Measurements from ENCODE around the gene CLK4.

The CLK4 gene

DNA sequence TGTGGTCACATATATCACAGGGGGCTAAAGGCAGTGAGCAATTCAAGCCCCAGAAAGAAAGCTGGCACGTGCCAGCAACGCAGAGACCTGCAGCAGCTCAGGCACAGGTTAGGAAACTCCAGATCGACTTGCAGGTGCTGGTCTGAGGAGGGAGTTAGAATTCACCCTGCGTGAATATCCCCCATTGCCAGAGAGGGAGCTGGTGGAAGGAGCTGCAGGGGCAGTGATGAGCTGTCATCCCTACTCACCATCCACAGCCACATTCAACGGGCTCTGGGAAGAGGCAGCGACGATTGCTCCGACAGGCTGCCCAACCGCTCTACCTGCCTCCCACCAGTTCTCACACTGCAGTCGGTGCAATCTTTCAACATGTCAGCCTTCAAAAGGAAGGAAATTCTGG is 40.8 kb upstream of the CLK4 start:
- Histone ChIP-seq H3K27me3 (ENCODE audit: control insufficient read depth in 3 of 3, insufficient read depth in 3 of 3, low read depth in 1 of 3, low read length in 3 of 3) (peaks cover 0 to 8% (median 0%) of the 10 kb centered on the region in 3 experiments), H3K4me3 (ENCODE audit: low read length in 2 of 2) (peak overlapping the region in 1 of 2 donors; percentile 1), H2BK15ac (ENCODE audit: low read length) (no peak overlapping the region), H3K4ac (ENCODE audit: low read length) (no peak overlapping the region), H3K14ac (ENCODE audit: low read length) (no peak overlapping the region), H2AK5ac (ENCODE audit: low read depth, low read length) (no peak overlapping the region), H4K91ac (ENCODE audit: low read depth, low read length, poor library complexity) (no peak overlapping the region), H2BK5ac (ENCODE audit: low read length) (no peak overlapping the region), H2BK120ac (ENCODE audit: low read depth, low read length) (no peak overlapping the region), H2BK12ac (ENCODE audit: low read length) (no peak overlapping the region), H3K18ac (ENCODE audit: low read length) (no peak overlapping the region), H3K9me3 (replicated peaks in 1 of 2; ENCODE audit: control insufficient read depth in 2 of 2, insufficient read depth in 1 of 2, low read depth in 1 of 2, low read length in 2 of 2) (peaks cover 5% of the 10 kb centered on the region in 2 donors), H2AFZ (ENCODE audit: low read length) (peak overlapping the region; percentile 8), H3K4me2 (ENCODE audit: insufficient read depth, low read length, poor library complexity, severe bottlenecking) (no peak overlapping the region), H3K23ac (ENCODE audit: low read depth, low read length, poor library complexity) (no peak overlapping the region), H3K79me1 (ENCODE audit: low read depth, low read length) (no peaks in the 10 kb centered on the region), H3K4me1 (ENCODE audit: control insufficient read depth in 2 of 2, insufficient read depth in 1 of 2, low read depth in 1 of 2, low read length in 2 of 2) (peaks cover 2% of the 10 kb centered on the region in 2 donors), H3K9ac (ENCODE audit: low read depth, low read length, poor library complexity) (no peak overlapping the region), H3K27ac (replicated peaks; ENCODE audit: low read length) (no peak overlapping the region), H4K8ac (ENCODE audit: low read depth, low read length) (no peak overlapping the region), H3K36me3 (replicated peaks in 1 of 2; ENCODE audit: control insufficient read depth in 2 of 2, insufficient read depth in 2 of 2, low read length in 2 of 2) (no peaks in the 10 kb centered on the region)
- no peak for DNase-seq (ENCODE audit: low spot score)
- WGBS, 2 donors (ENCODE audit: extremely low coverage in 2 of 2, insufficient read length in 2 of 2, insufficient replicate concordance in 1 of 2) = no CpG with 5 or more reads among the region's 10 CpGs

DNA sequence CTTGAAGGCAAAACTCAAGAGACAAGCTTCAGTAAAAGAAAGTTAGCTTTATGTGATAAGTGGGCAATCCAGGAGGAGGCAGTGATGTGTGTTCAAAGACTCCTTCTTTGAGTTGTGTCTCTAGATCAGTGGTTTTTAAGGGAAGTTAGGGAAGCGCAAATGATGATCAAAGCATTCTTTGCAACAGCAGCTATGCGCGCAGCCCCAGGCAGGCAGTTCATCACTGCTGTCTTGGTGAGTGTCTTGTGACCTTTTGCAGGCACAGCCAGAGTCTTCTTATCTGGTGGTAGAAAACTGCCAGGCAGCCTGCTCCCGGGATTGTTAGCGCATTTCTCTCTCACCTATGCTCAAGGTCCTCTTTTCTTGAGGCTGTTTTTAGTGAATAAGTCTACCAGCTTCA is 40.3 kb upstream of the CLK4 start:
- no peak overlapping the region for H3K14ac ChIP-seq (ENCODE audit: low read length)
- no peak overlapping the region for H2BK15ac ChIP-seq (ENCODE audit: low read length)
- H2BK12ac ChIP-seq (ENCODE audit: low read length) = no peak overlapping the region
- no peak overlapping the region for H3K18ac ChIP-seq (ENCODE audit: low read length)
- no peak overlapping the region for H4K8ac ChIP-seq (ENCODE audit: low read depth, low read length)
- no peak overlapping the region for H3K4me3 ChIP-seq (ENCODE audit: low read length in 2 of 2)
- no peak overlapping the region for H2BK5ac ChIP-seq (ENCODE audit: low read length)
- peaks cover 2% of the 10 kb centered on the region in 2 donors for H3K4me1 ChIP-seq (ENCODE audit: control insufficient read depth in 2 of 2, insufficient read depth in 1 of 2, low read depth in 1 of 2, low read length in 2 of 2)
- H3K9ac ChIP-seq (ENCODE audit: low read depth, low read length, poor library complexity) = no peak overlapping the region
- H3K27ac ChIP-seq (replicated peaks; ENCODE audit: low read length) = no peak overlapping the region
- peaks cover 0 to 8% (median 0%) of the 10 kb centered on the region in 3 experiments for H3K27me3 ChIP-seq (ENCODE audit: control insufficient read depth in 3 of 3, insufficient read depth in 3 of 3, low read depth in 1 of 3, low read length in 3 of 3)
- no peak overlapping the region for H3K23ac ChIP-seq (ENCODE audit: low read depth, low read length, poor library complexity)
- H2BK120ac ChIP-seq (ENCODE audit: low read depth, low read length) = no peak overlapping the region
- H3K4me2 ChIP-seq (ENCODE audit: insufficient read depth, low read length, poor library complexity, severe bottlenecking) = no peak overlapping the region
- no peaks in the 10 kb centered on the region for H3K36me3 ChIP-seq (replicated peaks in 1 of 2; ENCODE audit: control insufficient read depth in 2 of 2, insufficient read depth in 2 of 2, low read length in 2 of 2)
- no peak overlapping the region for H4K91ac ChIP-seq (ENCODE audit: low read depth, low read length, poor library complexity)
- no peak for DNase-seq (ENCODE audit: low spot score)
- H3K9me3 ChIP-seq (replicated peaks in 1 of 2; ENCODE audit: control insufficient read depth in 2 of 2, insufficient read depth in 1 of 2, low read depth in 1 of 2, low read length in 2 of 2) = peaks cover 3 to 5% of the 10 kb centered on the region in 2 donors
- peak overlapping the region; percentile 8 for H2AFZ ChIP-seq (ENCODE audit: low read length)
- no CpG with 5 or more reads among the region's 5 CpGs for WGBS, 2 donors (ENCODE audit: extremely low coverage in 2 of 2, insufficient read length in 2 of 2, insufficient replicate concordance in 1 of 2)
- no peaks in the 10 kb centered on the region for H3K79me1 ChIP-seq (ENCODE audit: low read depth, low read length)
- no peak overlapping the region for H3K4ac ChIP-seq (ENCODE audit: low read length)
- H2AK5ac ChIP-seq (ENCODE audit: low read depth, low read length) = no peak overlapping the region

DNA sequence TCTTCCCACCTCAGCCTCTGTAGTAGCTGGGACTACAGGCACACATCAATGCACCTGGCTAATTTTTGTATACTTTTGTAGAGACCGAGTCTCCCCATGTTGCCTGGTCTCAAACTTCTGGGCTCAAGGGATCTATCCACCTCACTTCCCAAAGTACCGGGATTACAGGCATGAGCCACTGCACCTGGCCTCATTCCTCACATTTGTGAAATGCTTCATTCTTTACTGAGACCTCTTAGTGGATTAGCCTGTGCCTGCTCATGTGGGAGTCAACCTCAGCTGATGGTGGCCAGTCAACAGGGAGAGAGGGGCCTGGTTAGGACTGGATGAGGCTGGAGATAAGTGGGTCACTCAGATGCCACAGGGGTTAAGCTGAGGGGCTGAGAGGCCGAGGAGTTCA is 37.3 kb upstream of the CLK4 start:
- no peak overlapping the region for H3K14ac ChIP-seq (ENCODE audit: low read length)
- no peak overlapping the region for H3K4me3 ChIP-seq (ENCODE audit: low read length in 2 of 2)
- no peak overlapping the region for H2BK12ac ChIP-seq (ENCODE audit: low read length)
- no peak for DNase-seq (ENCODE audit: low spot score)
- no peak overlapping the region for H3K23ac ChIP-seq (ENCODE audit: low read depth, low read length, poor library complexity)
- no peaks in the 10 kb centered on the region for H3K4me1 ChIP-seq (ENCODE audit: control insufficient read depth in 2 of 2, insufficient read depth in 1 of 2, low read depth in 1 of 2, low read length in 2 of 2)
- no peak overlapping the region for H2BK15ac ChIP-seq (ENCODE audit: low read length)
- H2AK5ac ChIP-seq (ENCODE audit: low read depth, low read length) = no peak overlapping the region
- WGBS, 2 donors (ENCODE audit: extremely low coverage in 2 of 2, insufficient read length in 2 of 2, insufficient replicate concordance in 1 of 2) = no CpG with 5 or more reads among the region's 3 CpGs
- no peaks in the 10 kb centered on the region for H3K36me3 ChIP-seq (replicated peaks in 1 of 2; ENCODE audit: control insufficient read depth in 2 of 2, insufficient read depth in 2 of 2, low read length in 2 of 2)
- no peaks in the 10 kb centered on the region for H3K79me1 ChIP-seq (ENCODE audit: low read depth, low read length)
- no peak overlapping the region for H3K18ac ChIP-seq (ENCODE audit: low read length)
- no peak overlapping the region for H2BK5ac ChIP-seq (ENCODE audit: low read length)
- H4K8ac ChIP-seq (ENCODE audit: low read depth, low read length) = no peak overlapping the region
- no peak overlapping the region for H3K4me2 ChIP-seq (ENCODE audit: insufficient read depth, low read length, poor library complexity, severe bottlenecking)
- H2BK120ac ChIP-seq (ENCODE audit: low read depth, low read length) = no peak overlapping the region
- no peak overlapping the region for H3K4ac ChIP-seq (ENCODE audit: low read length)
- H4K91ac ChIP-seq (ENCODE audit: low read depth, low read length, poor library complexity) = no peak overlapping the region
- peaks cover 3 to 8% of the 10 kb centered on the region in 2 donors for H3K9me3 ChIP-seq (replicated peaks in 1 of 2; ENCODE audit: control insufficient read depth in 2 of 2, insufficient read depth in 1 of 2, low read depth in 1 of 2, low read length in 2 of 2)
- no peak overlapping the region for H3K9ac ChIP-seq (ENCODE audit: low read depth, low read length, poor library complexity)
- H2AFZ ChIP-seq (ENCODE audit: low read length) = no peak overlapping the region
- H3K27ac ChIP-seq (replicated peaks; ENCODE audit: low read length) = no peak overlapping the region
- H3K27me3 ChIP-seq (ENCODE audit: control insufficient read depth in 3 of 3, insufficient read depth in 3 of 3, low read depth in 1 of 3, low read length in 3 of 3) = peaks cover 0 to 4% (median 0%) of the 10 kb centered on the region in 3 experiments

DNA sequence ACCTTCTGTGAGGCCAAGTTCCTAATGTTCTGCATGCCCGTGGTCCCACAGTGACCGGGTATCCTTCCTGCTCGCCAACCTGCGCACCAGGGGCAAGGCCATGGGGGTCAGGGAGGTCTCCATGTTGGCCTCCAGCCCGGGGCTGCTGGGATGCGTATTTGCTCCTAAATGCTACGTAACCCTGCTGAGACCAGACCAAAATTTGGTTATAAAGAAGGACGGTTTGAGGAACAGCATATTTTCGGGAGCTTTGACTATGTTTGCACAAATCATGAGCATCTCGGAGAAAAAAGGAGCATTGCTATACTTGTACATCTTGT is 35.7 kb upstream of the CLK4 start:
- H2AK5ac ChIP-seq (ENCODE audit: low read depth, low read length) = no peak overlapping the region
- H3K27ac ChIP-seq (replicated peaks; ENCODE audit: low read length) = no peak overlapping the region
- no peak overlapping the region for H4K8ac ChIP-seq (ENCODE audit: low read depth, low read length)
- no peak overlapping the region for H2AFZ ChIP-seq (ENCODE audit: low read length)
- no peak overlapping the region for H2BK120ac ChIP-seq (ENCODE audit: low read depth, low read length)
- H2BK5ac ChIP-seq (ENCODE audit: low read length) = no peak overlapping the region
- H2BK15ac ChIP-seq (ENCODE audit: low read length) = no peak overlapping the region
- no peak overlapping the region for H3K4me2 ChIP-seq (ENCODE audit: insufficient read depth, low read length, poor library complexity, severe bottlenecking)
- WGBS, 2 donors (ENCODE audit: extremely low coverage in 2 of 2, insufficient read length in 2 of 2, insufficient replicate concordance in 1 of 2) = no CpG with 5 or more reads among the region's 10 CpGs
- no peaks in the 10 kb centered on the region for H3K79me1 ChIP-seq (ENCODE audit: low read depth, low read length)
- no peaks in the 10 kb centered on the region for H3K4me1 ChIP-seq (ENCODE audit: control insufficient read depth in 2 of 2, insufficient read depth in 1 of 2, low read depth in 1 of 2, low read length in 2 of 2)
- no peak overlapping the region for H3K4me3 ChIP-seq (ENCODE audit: low read length in 2 of 2)
- no peak overlapping the region for H3K9ac ChIP-seq (ENCODE audit: low read depth, low read length, poor library complexity)
- H3K23ac ChIP-seq (ENCODE audit: low read depth, low read length, poor library complexity) = no peak overlapping the region
- peaks cover 0 to 2% (median 0%) of the 10 kb centered on the region in 3 experiments for H3K27me3 ChIP-seq (ENCODE audit: control insufficient read depth in 3 of 3, insufficient read depth in 3 of 3, low read depth in 1 of 3, low read length in 3 of 3)
- peaks cover 3 to 8% of the 10 kb centered on the region in 2 donors for H3K9me3 ChIP-seq (replicated peaks in 1 of 2; ENCODE audit: control insufficient read depth in 2 of 2, insufficient read depth in 1 of 2, low read depth in 1 of 2, low read length in 2 of 2)
- H3K36me3 ChIP-seq (replicated peaks in 1 of 2; ENCODE audit: control insufficient read depth in 2 of 2, insufficient read depth in 2 of 2, low read length in 2 of 2) = no peaks in the 10 kb centered on the region
- no peak overlapping the region for H3K4ac ChIP-seq (ENCODE audit: low read length)
- H4K91ac ChIP-seq (ENCODE audit: low read depth, low read length, poor library complexity) = no peak overlapping the region
- H3K14ac ChIP-seq (ENCODE audit: low read length) = no peak overlapping the region
- DNase-seq (ENCODE audit: low spot score) = no peak
- no peak overlapping the region for H3K18ac ChIP-seq (ENCODE audit: low read length)
- no peak overlapping the region for H2BK12ac ChIP-seq (ENCODE audit: low read length)

Measured in neuronal stem cell (in vitro differentiated cells).